ENCODE measurements around the gene MAD1L1. TPM values are rescaled to one million over a fixed set of nuclear protein-coding genes. Genes with fewer than 3 reads are reported as not detected.

The MAD1L1 gene
- total and polyA plus RNA-seq, 2 donors (not counting 3 experiments of a cell fraction or from before 2014, with no cell fraction given) = 34.1 to 42.3 TPM

DNA sequence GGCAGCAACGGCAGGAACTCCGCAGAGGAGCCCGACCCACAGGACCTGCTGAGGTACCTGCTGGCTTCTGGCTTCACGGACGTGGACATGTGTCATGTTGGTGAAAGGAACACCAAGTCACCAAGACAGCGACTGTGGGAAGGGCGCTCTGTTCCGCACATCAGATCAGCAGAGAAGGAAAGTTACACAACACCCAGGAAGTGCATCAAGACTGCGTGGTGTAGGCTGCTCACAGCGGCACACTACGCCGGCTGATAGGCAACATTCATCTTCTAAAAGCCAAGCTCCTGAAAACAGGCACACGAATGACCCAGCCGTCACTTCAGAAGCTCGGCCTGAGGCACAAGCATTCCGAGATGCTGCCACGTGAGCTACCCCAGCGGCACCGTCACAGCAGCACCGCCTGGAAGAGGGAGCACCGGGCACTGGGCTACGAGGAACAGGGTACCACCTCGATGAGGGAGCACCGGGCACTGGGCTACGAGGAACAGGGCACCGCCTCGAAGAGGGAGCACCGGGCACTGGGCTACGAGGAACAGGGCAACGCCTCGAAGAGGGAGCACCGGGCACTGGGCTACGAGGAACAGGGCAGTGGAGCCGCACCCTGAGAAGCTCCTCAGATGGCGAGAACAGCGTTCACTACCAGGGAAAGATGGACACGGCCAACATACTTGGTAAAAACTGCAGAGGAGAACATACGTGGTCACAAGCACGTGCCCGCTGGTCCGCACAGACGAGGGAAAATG lies 86.7 kb downstream of the MAD1L1 start:
- no peak overlapping the region for H3K9ac ChIP-seq (replicated peaks; ENCODE audit: extremely low read depth, insufficient read depth, low read length)
- no peaks in the 10 kb centered on the region for H3K79me2 ChIP-seq (ENCODE audit: control insufficient read depth, insufficient read depth, low read length)
- no peaks in the 10 kb centered on the region for H3K9me3 ChIP-seq (replicated peaks; ENCODE audit: control insufficient read depth, insufficient read depth, low read length)
- TF ChIP-seq CTCF (IDR thresholded peaks at IDR 0.05; ENCODE audit: extremely low read depth in 1 of 2, insufficient read depth in 1 of 2, low read depth in 1 of 2, low read length in 2 of 2) (no peak), EZH2 (IDR thresholded peaks at IDR 0.05; ENCODE audit: borderline replicate concordance, low read depth, low read length, severe bottlenecking) (no peak), GATA2 (IDR thresholded peaks at IDR 0.05; ENCODE audit: insufficient read depth, insufficient read length, low read depth, low read length) (no peak), POLR2A (IDR thresholded peaks at IDR 0.05; ENCODE audit: low read depth, low read length) (no peak), FOS (IDR thresholded peaks at IDR 0.05; ENCODE audit: borderline replicate concordance, insufficient read depth, low read length) (no peak), POLR2AphosphoS5 (IDR thresholded peaks at IDR 0.05; ENCODE audit: insufficient read depth, low read depth, low read length) (no peak), JUN (IDR thresholded peaks at IDR 0.05; ENCODE audit: borderline replicate concordance, insufficient read depth, insufficient read length, low read depth) (no peak), MYC (IDR thresholded peaks at IDR 0.05; ENCODE audit: low read depth, low read length) (no peak)
- TF ChIP-seq, protein P1, sequence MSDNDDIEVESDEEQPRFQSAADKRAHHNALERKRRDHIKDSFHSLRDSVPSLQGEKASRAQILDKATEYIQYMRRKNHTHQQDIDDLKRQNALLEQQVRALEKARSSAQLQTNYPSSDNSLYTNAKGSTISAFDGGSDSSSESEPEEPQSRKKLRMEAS (IDR thresholded peaks at IDR 0.05; ENCODE audit: insufficient read depth, insufficient read length) = no peak
- intact Hi-C loops (cut with micrococcal nuclease) (no loop called here), dilution Hi-C loops (cut with MboI; ENCODE audit: extremely low pct_ligation_motif_present, low sequenced_read_pairs) (no loop called here)
- H3K27ac ChIP-seq (ENCODE audit: insufficient read depth, low read depth, low read length) = no peak overlapping the region
- H3K4me1 ChIP-seq (ENCODE audit: control insufficient read depth, extremely low read depth, insufficient read depth, low read length) = no peaks in the 10 kb centered on the region
- no peaks in the 10 kb centered on the region for H3K9me1 ChIP-seq (replicated peaks; ENCODE audit: control insufficient read depth, extremely low read depth, insufficient read depth, low read length)
- peaks cover 0 to 14% of the 10 kb centered on the region in 2 experiments for H3K36me3 ChIP-seq (ENCODE audit: control insufficient read depth in 2 of 2, extremely low read depth in 1 of 2, insufficient read depth in 2 of 2, low read length in 2 of 2)
- H2AFZ ChIP-seq (ENCODE audit: low read depth, low read length) = no peak overlapping the region
- CTCF ChIA-PET = interaction anchor here (1.2 kb wide), 1 partner anchor 15 kb away, joined by 4 read pairs; no protein-coding TSS in a partner anchor
- BruUV-seq (replicated peaks) = no TSS peak
- no peaks in the 10 kb centered on the region for H3K27me3 ChIP-seq (ENCODE audit: control insufficient read depth in 2 of 2, insufficient read depth in 2 of 2, low read length in 2 of 2)
- FAIRE-seq (no peak), DNase-seq (ENCODE audit: low read depth, low spot score) (no peak)
- POLR2A ChIA-PET = no interaction called here
- H3K4me3 ChIP-seq (replicated peaks in 1 of 3; ENCODE audit: insufficient read depth in 1 of 3, low read depth in 1 of 3, low read length in 3 of 3) = no peak overlapping the region
- H3K4me2 ChIP-seq (ENCODE audit: insufficient read depth, low read length) = no peak overlapping the region
- H4K20me1 ChIP-seq (replicated peaks; ENCODE audit: control insufficient read depth, extremely low read depth, insufficient read depth, low read length) = no peaks in the 10 kb centered on the region
